HEK293T (cell line): ENCODE results near the gene USP34.

Experiments
- BHLHE40 ChIP-seq: fragments of 450-650 bp; IDR thresholded peaks from 2 replicates; pipeline ENCODE4 v1.6.1; 2016; ENCODE audit warnings: mild to moderate bottlenecking, moderate library complexity, borderline replicate concordance
- CTBP1 ChIP-seq: fragments of 450-650 bp; IDR thresholded peaks from 2 replicates; pipeline ENCODE4 v1.6.1; 2016; ENCODE audit warnings: borderline replicate concordance
- SP1 ChIP-seq: fragments of 450-650 bp; IDR thresholded peaks from 2 replicates; pipeline ENCODE4 v1.6.1; 2017

- TF ChIP-seq SP1 (no peak), CTBP1 (no peak), BHLHE40 (no peak)
These were observed 22.7 kb downstream of the USP34 start for GRCh38 chr2:61448229-61448628.
